ENCODE measurements around the gene GGT7.
A peak's percentile ranks its signal among the peaks of the same experiment; 100 is the strongest.

- TF ChIP-seq, protein P1, sequence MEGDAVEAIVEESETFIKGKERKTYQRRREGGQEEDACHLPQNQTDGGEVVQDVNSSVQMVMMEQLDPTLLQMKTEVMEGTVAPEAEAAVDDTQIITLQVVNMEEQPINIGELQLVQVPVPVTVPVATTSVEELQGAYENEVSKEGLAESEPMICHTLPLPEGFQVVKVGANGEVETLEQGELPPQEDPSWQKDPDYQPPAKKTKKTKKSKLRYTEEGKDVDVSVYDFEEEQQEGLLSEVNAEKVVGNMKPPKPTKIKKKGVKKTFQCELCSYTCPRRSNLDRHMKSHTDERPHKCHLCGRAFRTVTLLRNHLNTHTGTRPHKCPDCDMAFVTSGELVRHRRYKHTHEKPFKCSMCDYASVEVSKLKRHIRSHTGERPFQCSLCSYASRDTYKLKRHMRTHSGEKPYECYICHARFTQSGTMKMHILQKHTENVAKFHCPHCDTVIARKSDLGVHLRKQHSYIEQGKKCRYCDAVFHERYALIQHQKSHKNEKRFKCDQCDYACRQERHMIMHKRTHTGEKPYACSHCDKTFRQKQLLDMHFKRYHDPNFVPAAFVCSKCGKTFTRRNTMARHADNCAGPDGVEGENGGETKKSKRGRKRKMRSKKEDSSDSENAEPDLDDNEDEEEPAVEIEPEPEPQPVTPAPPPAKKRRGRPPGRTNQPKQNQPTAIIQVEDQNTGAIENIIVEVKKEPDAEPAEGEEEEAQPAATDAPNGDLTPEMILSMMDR (IDR thresholded peaks at IDR 0.05): no peak
- peak; percentile 51 to 86 for TF ChIP-seq POLR2A (IDR thresholded peaks at IDR 0.05)
Measured at GRCh38 chr20:34876406-34877282, 4.0 kb upstream of the GGT7 start, which contains the start of gene ACSS2.
